KOPT-K1 (cell line): ENCODE measurements around the gene KIF23.
A peak's percentile ranks its signal among the peaks of the same experiment; 100 is the strongest.
"Not testable (repeated sequence)": the region's sequence is repeated elsewhere in the genome, so short reads cannot be mapped to it uniquely, and the experiment has no call there.

Experiments
- H3K27ac ChIP-seq: fragments of 200-600 bp; sonication (generic); 2 replicates; pipeline ENCODE4 v1.5.1; 2016; ENCODE audit warnings: antibody characterized with exemption, mild to moderate bottlenecking, low read depth, low read length; ENCODE audit not compliant: poor library complexity, severe bottlenecking
- H3K36me3 ChIP-seq: fragments of 200-600 bp; sonication (generic); 2 replicates; pipeline ENCODE4 v1.5.1; 2017; ENCODE audit warnings: antibody characterized with exemption, mild to moderate bottlenecking, low read length, moderate library complexity; ENCODE audit not compliant: insufficient read depth
- H3K9me3 ChIP-seq: fragments of 200-600 bp; sonication (generic); 2 replicates; pipeline ENCODE4 v1.5.1; 2017; ENCODE audit warnings: antibody characterized with exemption, low read length, mild to moderate bottlenecking; ENCODE audit not compliant: insufficient read depth, poor library complexity, severe bottlenecking

Gene KIF23

GRCh38 chr15:69439623-69440022 is 25.5 kb downstream of the KIF23 start:
- Histone ChIP-seq H3K9me3 (no peaks in the 10 kb centered on the region), H3K36me3 (peaks cover 100% of the 10 kb centered on the region), H3K27ac (no peak overlapping the region)

DNA sequence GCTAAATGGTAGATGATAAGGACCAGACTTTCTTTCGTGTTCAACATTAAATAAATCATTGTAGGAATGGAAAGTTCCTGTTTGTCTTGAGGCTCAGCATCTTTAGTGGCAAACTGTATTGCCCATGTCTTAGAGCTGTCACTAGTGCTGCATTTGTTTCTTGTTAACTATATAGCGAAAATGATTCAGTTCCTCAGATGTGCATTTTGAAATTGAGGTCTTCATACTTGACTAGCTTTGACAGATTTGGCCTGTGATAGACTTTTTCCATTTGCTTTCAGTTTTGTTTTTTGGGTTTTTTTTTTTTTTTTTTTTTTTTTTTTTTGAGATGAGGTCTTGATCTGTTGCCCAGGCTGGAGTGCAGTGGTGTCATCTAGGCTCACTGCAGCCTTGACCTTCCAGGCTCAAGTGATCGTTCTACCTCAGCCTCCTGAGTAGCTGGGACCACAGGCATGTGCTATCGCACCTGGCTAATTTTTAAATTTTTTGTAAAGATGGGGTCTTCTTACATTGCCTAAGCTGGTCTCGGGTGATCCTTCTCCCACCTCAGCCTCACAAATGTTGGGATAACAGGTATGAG is 29.0 kb downstream of the KIF23 start:
- peaks cover 99% of the 10 kb centered on the region for H3K36me3 ChIP-seq
- no peak overlapping the region for H3K27ac ChIP-seq
- H3K9me3 ChIP-seq: no peaks in the 10 kb centered on the region

DNA sequence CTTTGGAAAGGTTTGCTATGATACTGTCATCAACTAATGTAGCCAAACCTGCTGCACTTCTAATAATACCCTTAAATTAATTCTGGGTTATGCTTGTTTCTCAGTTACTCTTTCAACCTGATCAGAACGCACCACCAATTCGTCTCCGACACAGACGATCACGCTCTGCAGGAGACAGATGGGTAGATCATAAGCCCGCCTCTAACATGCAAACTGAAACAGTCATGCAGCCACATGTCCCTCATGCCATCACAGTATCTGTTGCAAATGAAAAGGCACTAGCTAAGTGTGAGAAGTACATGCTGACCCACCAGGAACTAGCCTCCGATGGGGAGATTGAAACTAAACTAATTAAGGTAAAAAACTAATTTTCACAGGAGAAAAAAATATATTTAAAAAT is 30.5 kb downstream of the KIF23 start:
- Histone ChIP-seq H3K9me3 (no peaks in the 10 kb centered on the region), H3K36me3 (peaks cover 95% of the 10 kb centered on the region), H3K27ac (no peak overlapping the region)

DNA sequence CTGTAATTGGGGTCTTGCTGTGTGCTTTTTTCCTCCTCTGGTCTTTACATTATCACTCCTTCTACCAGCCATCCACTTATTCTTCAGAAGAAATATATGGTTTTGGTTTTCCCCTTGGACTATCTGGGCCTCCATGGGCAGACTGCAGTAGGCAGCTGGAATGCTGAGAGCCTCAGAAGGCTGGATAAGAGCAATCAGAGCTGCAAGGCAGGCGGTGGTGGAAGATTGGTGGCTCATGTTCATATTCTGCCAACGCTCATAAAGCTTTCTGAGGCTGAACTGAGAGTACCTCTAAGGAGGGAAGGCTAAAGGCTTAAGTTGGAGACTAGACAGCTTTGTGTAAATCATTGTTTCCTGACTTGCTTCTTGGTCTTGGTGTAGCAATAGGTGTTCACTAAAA is 32.8 kb downstream of the KIF23 start:
- no peaks in the 10 kb centered on the region for H3K9me3 ChIP-seq
- H3K36me3 ChIP-seq: peaks cover 73% of the 10 kb centered on the region

DNA sequence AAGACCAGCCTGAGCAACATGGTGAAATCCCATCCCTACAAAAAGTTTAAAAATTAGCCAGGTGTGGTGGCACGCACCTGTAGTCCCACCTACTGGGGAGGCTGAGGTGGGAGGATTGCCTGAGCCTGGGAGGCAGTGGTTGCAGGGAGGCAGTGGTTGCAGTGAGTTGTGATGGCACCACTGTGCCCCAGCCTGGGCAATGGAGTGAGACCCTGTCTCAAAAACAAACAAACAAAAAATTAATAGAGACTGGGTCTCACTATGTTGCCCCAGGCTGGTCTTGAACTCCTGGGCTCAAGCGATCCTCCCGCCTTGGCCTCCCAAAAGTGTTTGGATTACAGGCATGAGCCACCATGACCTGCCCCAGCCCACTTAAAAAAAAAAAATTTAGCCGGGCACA is 36.1 kb downstream of the KIF23 start:
- not testable (repeated sequence) for H3K27ac ChIP-seq, H3K9me3 ChIP-seq
- peaks cover 61% of the 10 kb centered on the region for H3K36me3 ChIP-seq

More for the DNA sequence above, 32.8 kb downstream of the KIF23 start:
- H3K27ac ChIP-seq: no peak overlapping the region

DNA sequence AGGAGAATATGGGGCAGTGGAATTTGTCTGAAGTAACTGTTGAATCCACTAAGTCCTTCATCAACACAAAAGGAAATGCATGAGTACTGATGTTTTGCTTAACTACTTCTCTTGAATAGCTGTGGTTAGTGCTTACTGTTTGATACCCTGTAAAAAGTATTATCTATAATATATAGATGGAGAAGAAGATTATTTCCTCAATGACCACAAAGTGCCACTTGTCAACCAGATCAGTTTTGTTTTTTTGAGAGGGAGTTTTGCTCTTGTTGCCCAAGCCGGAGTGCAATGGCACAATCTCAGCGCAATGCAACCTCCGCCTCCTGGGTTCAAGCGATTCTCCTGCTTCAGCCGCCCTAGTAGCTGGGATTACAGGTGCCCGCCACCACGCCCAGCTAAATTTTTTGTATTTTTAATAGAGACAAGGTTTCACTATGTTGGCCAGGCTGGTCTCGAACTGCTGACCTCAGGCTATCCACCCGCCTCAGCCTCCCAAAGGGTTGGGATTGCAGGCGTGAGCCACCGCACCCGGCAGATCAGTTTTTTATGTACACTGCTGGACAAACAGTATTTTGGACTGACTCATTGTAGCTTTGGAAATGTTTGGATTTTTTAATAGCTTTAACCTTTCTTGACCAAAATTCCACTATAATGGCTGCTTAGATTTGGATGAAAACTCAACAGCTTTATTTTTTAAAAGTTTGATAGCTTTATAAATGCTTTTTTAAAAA is 37.0 kb downstream of the KIF23 start:
- Histone ChIP-seq H3K36me3 (peaks cover 61% of the 10 kb centered on the region), H3K27ac (peak overlapping the region; percentile 81), H3K9me3 (no peaks in the 10 kb centered on the region)

GRCh38 chr15:69451951-69452691 is 38.0 kb downstream of the KIF23 start:
- peaks cover 61% of the 10 kb centered on the region for H3K36me3 ChIP-seq
- H3K9me3 ChIP-seq: no peaks in the 10 kb centered on the region
- H3K27ac ChIP-seq: peak overlapping the region; percentile 81

- Histone ChIP-seq H3K27ac (peak within 1 kb of the TSS; percentile 81), H3K9me3 (no peaks in the 10 kb centered on the region), H3K36me3 (peaks cover 62% of the 10 kb centered on the region)
Measured at GRCh38 chr15:69452692-69453521, 38.8 kb downstream of the KIF23 start, which contains the start of gene RPLP1. RPLP1 (plus strand) TSS chr15:69452818; CDS start chr15:69452949, 131 bp downstream.

GRCh38 chr15:69454953-69455352 is 40.8 kb downstream of the KIF23 start:
- Histone ChIP-seq H3K9me3 (no peaks in the 10 kb centered on the region), H3K36me3 (peaks cover 56% of the 10 kb centered on the region), H3K27ac (no peak overlapping the region)

GRCh38 chr15:69456208-69457166 is 42.3 kb downstream of the KIF23 start:
- H3K27ac ChIP-seq: no peak overlapping the region

GRCh38 chr15:69457304-69458280 is 43.4 kb downstream of the KIF23 start:
- Histone ChIP-seq H3K27ac (no peak overlapping the region), H3K9me3 (no peaks in the 10 kb centered on the region), H3K36me3 (peaks cover 56% of the 10 kb centered on the region)

More at GRCh38 chr15:69456208-69457166, 42.3 kb downstream of the KIF23 start:
- Histone ChIP-seq H3K9me3 (no peaks in the 10 kb centered on the region), H3K36me3 (peaks cover 56% of the 10 kb centered on the region)

DNA sequence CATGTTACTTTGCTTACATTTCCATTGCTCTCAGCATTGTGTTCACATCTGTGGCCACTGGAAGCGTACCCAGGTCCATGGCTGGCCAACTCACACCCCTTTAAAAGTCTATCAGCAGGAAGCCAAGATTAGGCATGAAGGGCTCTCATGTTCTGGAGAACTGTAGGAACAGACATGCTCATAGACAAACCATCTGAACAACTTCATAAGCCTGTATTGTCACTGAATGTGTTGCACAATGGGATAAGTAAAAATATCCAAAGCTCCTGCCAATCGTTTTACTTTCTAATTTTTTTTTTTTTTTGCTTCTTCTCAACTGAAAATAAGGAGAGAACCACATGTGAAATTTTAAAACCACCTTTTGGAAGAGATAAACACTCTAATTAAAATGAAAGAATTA is 44.9 kb downstream of the KIF23 start:
- H3K36me3 ChIP-seq: peaks cover 46% of the 10 kb centered on the region
- no peaks in the 10 kb centered on the region for H3K9me3 ChIP-seq
- H3K27ac ChIP-seq: no peak overlapping the region

- Histone ChIP-seq H3K9me3 (no peaks in the 10 kb centered on the region), H3K36me3 (peaks cover 32% of the 10 kb centered on the region), H3K27ac (no peak overlapping the region)
Measured at GRCh38 chr15:69460481-69460880, 46.3 kb downstream of the KIF23 start.
